NCI-H748 (cell line): Measurements from ENCODE around the gene GCN1.
"Not testable (repeated sequence)": the region's sequence is repeated elsewhere in the genome, so short reads cannot be mapped to it uniquely, and the experiment has no call there.

Experiments
- DNase-seq: peaks from one replicate; lab custom pipeline; 2025; ENCODE audit not compliant: unreplicated experiment; lab: John Stamatoyannopoulos, UW

Gene GCN1

DNA sequence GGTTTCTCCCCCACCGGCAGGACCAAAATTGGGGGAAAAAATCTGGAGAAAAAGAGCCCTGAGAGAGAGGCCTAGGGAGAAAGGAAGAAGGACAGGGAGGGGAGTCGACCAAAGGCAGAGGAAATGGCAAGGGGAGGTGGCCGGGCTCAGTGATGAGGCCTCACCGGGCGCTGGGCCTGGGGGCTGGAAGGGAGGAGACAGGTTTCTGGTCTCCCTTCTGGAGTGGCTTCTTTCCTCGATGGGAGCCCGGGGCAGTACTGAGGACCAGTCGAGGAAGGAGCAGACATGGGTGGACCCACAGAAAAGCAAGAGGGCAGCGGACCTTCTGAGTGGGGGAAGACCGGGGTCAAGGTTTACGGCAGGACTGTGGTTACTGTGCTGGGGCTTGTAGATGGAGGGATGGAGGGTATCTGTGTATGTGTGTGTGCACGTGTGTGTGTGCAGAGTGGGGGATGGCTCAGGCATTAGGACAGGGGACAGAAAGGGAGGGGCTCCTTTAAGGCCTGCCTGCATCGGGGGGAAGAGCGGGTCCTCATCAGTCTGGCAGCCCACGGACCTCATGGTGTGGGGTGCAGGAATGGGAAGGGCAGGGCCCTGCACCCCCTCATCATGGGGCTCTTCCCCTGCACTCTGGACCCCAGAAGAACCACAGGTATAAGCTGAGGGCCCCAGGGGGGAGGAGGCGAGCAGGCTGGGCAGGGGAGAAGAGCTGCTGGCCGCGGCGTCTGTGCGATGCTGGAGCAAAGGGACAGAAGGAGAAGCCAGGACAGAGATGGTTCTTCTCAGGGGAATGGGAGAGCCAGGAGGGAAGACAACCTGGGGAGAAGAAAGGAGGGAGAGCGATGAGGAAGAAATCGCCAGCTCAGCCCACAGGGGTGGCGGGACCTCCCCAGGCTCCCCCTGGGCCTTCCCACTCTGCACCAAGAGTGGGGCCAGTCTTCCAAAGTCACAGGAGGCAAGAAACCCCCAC, 21.5 kb upstream of the GCN1 start:
- DNase-seq, result no peak

DNA sequence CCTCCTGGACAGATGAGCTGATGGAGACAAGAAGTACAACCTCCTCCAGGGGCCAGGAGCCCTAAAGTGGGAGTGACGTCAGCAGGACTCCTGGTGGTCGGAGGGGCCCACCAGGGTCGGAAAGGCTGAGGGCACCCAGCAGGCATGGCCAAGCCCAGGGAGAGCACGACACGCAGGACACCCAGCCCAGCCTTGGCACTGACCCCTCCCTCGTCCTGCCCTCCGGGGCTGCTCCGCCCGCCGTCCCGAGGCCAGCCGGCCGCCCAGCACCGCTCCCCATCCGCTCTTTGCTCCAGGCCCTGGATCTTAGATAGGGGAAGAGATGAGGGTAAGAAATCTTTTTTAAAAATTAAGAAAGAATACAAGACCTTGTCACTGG, 20.8 kb upstream of the GCN1 start:
- no peak for DNase-seq

GRCh38 chr12:120214626-120215356, 20.3 kb upstream of the GCN1 start:
- DNase-seq, result no peak

DNA sequence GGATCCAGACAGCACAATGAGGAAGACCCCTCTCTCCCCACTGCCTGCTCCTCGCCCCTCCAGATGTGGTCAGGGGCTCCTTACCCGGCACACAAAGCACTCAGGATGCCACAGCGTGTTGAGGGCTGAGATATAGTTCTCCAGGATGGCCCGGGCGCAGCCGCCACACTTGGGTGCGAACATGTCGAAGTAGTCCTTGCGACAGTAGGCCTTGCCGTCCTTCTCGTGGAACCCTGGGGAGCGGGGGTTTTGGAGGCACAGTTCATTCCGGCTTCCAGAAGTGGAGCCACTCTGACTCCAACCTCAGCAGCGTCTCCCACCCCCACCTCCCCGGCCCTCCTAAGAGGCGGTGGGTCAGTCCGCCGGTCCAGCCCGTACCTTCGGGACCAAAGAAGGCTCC, 19.2 kb upstream of the GCN1 start:
- DNase-seq, result no peak

DNA sequence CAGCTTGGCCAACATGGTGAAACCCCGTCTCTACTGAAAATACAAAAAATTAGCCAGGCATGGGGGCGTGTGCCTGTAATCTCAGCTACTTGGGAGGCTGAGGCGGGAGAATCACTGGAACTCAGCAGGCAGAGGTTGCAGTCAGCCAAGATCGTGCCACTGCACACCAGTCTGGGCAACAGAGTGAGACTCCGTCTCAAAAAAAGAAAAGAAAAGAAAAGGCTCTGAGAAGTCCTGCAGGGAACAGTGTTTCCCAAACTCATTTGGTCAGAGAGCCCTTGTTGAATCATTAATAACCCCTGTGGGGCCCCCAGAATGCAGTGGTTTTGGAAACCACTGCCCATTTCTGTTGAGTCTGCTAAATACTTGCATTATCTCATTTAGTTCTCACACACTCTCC, 18.7 kb upstream of the GCN1 start:
- not testable (repeated sequence) for DNase-seq

GRCh38 chr12:120212301-120212700, 17.8 kb upstream of the GCN1 start:
- DNase-seq, result no peak

- no peak for DNase-seq
Measured at GRCh38 chr12:120211904-120212283, 17.4 kb upstream of the GCN1 start.

GRCh38 chr12:120211243-120211903, 16.9 kb upstream of the GCN1 start:
- DNase-seq, result no peak

GRCh38 chr12:120209851-120210250, 15.3 kb upstream of the GCN1 start:
- DNase-seq, result no peak

DNA sequence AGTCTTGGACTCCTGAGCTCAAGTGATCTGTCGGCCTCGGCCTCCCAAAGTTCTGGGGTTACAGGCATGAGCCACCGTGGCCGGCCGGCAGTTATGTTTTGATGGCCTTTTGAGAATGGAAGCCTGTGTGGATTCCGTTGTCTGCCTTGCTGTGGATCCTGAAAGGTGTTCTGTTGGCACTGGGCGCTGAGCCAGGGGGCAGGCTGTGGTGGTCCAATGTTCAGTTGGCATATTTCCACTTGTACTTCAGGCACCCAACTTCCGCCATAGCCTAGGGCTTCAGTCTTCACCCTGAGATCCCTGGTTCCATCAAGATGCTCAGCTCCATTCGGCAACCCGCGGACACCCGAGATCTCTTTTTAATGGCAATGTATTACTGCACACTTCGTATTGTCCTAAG, 12.7 kb upstream of the GCN1 start:
- no peak for DNase-seq

DNA sequence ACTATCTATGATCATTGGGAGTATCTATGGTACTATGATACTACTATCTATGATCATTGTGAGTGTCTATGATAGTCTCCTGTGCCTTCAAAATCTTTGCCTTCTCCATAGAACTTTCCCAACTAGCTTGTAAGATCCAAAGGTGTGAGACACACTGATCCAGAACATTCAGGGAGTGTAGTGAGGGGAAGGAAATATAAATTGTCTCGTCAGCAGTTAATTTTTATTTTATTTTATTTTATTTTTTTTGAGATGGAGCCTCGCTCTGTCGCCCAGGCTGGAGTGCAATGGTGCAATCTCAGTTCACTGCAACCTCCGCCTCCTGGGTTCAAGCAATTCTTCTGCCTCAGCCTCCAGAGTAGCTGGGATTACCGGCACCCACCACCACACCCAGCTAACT, 12.3 kb upstream of the GCN1 start:
- not testable (repeated sequence) for DNase-seq

DNA sequence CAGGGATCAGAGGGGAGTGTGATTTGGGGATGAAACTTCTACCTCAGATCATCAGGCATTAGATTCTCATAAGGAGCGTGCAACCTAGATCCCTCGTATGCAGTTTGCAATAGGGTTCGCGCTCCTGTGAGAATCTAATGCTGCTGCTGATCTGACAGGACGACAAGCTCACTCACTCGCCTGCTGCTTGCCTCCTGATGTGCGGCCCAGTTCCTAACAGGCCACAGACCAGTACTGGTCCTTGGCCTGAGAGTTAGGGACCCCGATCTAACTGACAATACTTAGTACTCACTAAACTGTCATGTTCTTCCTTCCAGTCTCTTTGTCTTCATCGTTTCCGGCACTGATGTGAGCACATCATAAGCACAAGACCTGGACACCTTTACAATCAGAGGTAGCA, 11.7 kb upstream of the GCN1 start:
- DNase-seq, result no peak

DNA sequence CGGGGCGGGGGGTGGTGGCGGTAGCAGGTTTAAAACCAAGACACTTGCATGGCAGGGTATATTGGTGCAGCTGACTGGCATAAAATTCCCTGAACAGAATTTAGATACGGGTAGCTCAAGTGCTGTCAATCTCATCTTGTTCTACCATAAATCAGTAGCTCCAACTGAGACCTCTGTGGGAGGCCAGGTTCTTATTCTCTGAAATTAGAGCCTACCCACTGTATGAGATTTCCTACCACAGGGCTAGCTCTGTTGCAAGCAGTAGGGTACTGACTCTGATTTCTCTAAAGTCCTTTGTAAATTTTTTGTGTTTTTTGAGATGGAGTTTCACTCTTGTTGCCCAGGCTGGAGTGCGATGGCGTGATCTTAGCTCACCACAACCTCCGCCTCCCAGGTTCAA, 9.7 kb upstream of the GCN1 start:
- DNase-seq, result no peak

DNA sequence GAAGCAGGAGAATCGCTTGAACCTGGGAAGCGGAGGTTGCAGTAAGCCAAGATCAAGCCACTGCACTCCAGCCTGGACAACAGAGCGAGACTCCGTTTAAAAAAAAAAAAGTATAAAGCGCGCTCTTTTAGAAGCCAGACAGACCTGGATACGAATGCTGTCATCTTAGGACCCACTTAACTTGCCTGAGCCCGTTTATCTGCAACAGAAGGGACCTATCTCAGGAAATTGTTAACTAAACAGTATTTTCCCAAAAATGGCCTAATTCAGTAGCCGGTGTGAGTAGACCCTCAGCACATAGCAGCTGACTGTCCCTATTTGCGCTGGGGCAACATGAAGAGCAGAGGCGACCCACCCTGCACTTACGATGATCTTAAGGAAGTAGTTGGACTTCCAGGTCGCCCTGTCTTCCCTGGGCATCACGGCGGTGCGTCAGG, 5.9 kb upstream of the GCN1 start:
- no peak for DNase-seq

- no peak for DNase-seq
Measured at GRCh38 chr12:120199595-120200306, 5.2 kb upstream of the GCN1 start.

DNA sequence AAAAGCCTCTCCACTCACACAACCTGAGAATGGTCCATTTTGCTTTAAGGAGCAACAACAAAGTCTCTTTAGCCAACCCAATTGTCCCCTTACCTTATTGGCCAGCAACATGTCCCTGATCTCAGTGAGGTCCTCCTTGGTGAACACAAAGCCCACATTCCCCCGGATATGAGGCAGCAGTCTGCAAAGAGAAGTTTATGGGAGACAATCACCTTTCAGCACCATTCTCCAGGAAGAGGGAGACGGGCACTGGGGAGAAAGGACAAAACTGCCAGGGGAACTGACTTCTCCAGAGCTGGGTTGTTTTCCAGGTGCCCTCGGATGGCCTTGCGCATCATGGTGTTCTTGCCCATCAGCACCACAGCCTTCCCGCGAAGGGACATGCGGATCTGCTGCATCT, 4.5 kb upstream of the GCN1 start:
- DNase-seq, result no peak

DNA sequence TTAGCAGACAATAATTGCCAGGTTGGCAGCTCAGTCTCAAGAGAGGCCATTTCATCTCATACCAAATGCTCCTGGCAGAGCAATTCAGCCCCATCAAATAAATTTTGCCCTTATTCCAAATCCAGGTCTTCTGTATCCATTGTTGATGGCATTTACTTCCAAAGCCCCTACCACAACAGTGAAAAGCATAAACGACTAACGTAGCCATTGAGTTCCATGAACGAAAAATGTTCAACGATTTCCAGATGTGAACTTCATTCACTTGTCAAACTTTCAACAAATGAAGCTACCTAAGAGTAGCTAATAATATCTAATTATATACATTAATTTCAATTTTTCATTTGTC, 3.0 kb upstream of the GCN1 start:
- no peak for DNase-seq

GRCh38 chr12:120196817-120197541, 2.5 kb upstream of the GCN1 start:
- DNase-seq, result not testable (repeated sequence)

GRCh38 chr12:120196363-120196762, 1.8 kb upstream of the GCN1 start:
- DNase-seq, result no peak

DNA sequence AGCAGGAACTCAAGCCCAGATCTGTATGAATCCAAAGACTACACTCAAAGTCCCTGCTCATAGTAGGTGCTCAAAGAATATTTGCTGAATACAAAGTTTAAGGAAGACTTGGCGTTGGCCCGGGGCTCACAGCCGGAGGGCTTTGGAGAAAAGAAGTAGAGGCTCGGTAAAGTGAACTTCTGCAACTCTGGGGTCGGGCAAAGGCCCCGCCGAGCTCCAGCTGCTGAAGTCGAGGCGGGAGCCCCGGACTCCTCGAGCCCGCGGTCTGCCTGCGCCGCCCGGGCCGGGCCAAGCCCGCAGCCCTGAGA, 335 bp downstream of the GCN1 start:
- no peak for DNase-seq

DNA sequence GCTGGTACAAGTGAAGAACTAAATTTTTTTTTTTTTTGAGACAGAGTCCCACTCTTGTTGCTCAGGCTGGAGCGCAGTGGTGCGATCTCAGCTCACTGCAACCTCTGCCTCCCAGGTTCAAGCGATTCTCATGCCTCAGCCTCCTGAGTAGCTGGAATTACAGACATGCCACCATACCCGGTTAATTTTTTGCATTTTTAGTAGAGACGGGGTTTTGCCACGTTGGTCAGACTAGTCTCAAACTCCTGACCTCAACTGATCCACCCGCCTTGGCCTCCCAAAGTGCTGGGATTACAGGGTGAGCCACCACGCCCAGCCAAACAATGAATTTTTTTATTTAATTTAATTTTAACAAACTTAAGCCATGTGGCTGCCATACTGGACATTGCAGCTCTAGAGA, 1.2 kb downstream of the GCN1 start:
- DNase-seq, result not testable (repeated sequence)
